Activated naive CD4-positive, alpha-beta T cell treated with anti-CD3 and anti-CD28 coated beads for 36 hours (primary cell): ENCODE measurements around the gene PPIL1. TPM values are rescaled to one million over a fixed set of nuclear protein-coding genes. Genes with fewer than 3 reads are reported as not detected.
A peak's percentile ranks its signal among the peaks of the same experiment; 100 is the strongest.

ENCODE experiments used
- CTCF ChIA-PET: fragments of 350-600 bp; sonication (Branson Sonifier 250); formaldehyde crosslinking; loops from one replicate; lab custom pipeline; 2021; ENCODE audit warnings: antibody characterized with exemption; lab: Charles Lee
- DNase-seq: peaks from one replicate; pipeline ENCODE4 v3.0.0-alpha.2; 2020
- H3K27ac Mint-ChIP-seq: one replicate; pipeline ENCODE4 v1.8.0; 2021; ENCODE audit warnings: mild to moderate bottlenecking, mixed read lengths
- H3K27me3 Mint-ChIP-seq: one replicate; pipeline ENCODE4 v1.8.0; 2021; ENCODE audit warnings: low read depth, mixed read lengths
- H3K36me3 Mint-ChIP-seq: one replicate; pipeline ENCODE4 v1.8.0; 2021; ENCODE audit warnings: low read depth, mixed read lengths
- H3K4me1 Mint-ChIP-seq: one replicate; pipeline ENCODE4 v1.8.0; 2021; ENCODE audit warnings: low read depth, mixed read lengths
- H3K4me3 Mint-ChIP-seq: one replicate; pipeline ENCODE4 v1.8.0; 2021; ENCODE audit warnings: mild to moderate bottlenecking, moderate library complexity, mixed read lengths
- H3K9me3 Mint-ChIP-seq: one replicate; pipeline ENCODE4 v1.8.0; 2021; ENCODE audit warnings: mixed read lengths
- intact Hi-C: fragments of 100-400 bp; cut with micrococcal nuclease; formaldehyde crosslinking; loops from one replicate; pipeline ENCODE4 v1.15.1; 2023
- total RNA-seq, 2 experiments: library from RNA; stranded (reverse); gene quantifications; one replicate each; pipeline ENCODE4 v1.2.3, GENCODE V29; 2021

PPIL1 gene
- total RNA-seq: 10 to 100 TPM; 42.8 to 44.0 TPM

GRCh38 chr6:36874443-36875249 is at the start of gene PPIL1:
PPIL1 (minus strand) TSS chr6:36874803; CDS start chr6:36874772, 31 bp downstream.
- peak within 1 kb of the TSS; percentile 94 for H3K4me3 Mint-ChIP-seq
- DNase-seq: peak; percentile 88
- H3K27me3 Mint-ChIP-seq: peaks cover 8% of the 10 kb centered on the region
- H3K9me3 Mint-ChIP-seq: no peaks in the 10 kb centered on the region
- CTCF ChIA-PET: interaction anchor here (0.6 to 5.8 kb wide), 14 partner anchors 7 to 144 kb away, joined by 3 to 48 read pairs (median 5); partner anchors contain the start of gene C6orf89
- H3K36me3 Mint-ChIP-seq: peaks cover 26% of the 10 kb centered on the region
- peak within 1 kb of the TSS; percentile 98 for H3K27ac Mint-ChIP-seq
- intact Hi-C loops: loop anchor here (1.0 to 5.0 kb wide), 2 partner anchors 11 to 298 kb away; partner anchors contain the start of genes C6orf89 and PIM1
- H3K4me1 Mint-ChIP-seq: peaks cover 39% of the 10 kb centered on the region

DNA sequence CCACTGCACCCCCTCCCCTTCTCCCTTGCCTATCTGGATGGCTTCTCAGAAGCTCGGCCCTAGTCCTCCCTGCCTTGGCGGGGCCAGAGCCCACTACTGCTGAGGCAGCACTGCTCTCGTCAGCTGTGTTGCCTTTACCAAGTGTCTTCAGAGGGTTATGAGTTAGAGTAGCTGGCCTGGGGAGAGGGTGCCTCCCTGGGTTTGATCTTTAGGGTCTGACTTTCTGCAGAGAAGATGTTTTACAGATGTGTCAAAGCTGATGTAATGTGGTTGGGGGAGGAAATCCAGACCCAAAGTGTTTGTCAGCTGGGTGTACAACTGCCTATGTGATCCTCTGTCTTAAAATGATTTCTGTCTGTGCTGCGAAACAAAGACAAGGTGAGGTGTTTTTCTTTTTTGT is 49.5 kb upstream of the PPIL1 start:
- Mint-ChIP-seq H3K36me3 (peaks cover 2% of the 10 kb centered on the region), H3K27ac (no peak overlapping the region), H3K4me3 (no peak overlapping the region), H3K27me3 (no peaks in the 10 kb centered on the region), H3K4me1 (no peaks in the 10 kb centered on the region), H3K9me3 (no peaks in the 10 kb centered on the region)
- CTCF ChIA-PET: no interaction called here
- DNase-seq: no peak
- intact Hi-C loops: no loop called here

GRCh38 chr6:36920546-36920945 is 45.9 kb upstream of the PPIL1 start:
- H3K27ac Mint-ChIP-seq: no peak overlapping the region
- no peak overlapping the region for H3K4me3 Mint-ChIP-seq
- H3K36me3 Mint-ChIP-seq: peaks cover 8% of the 10 kb centered on the region
- no peaks in the 10 kb centered on the region for H3K27me3 Mint-ChIP-seq
- intact Hi-C loops: no loop called here
- H3K9me3 Mint-ChIP-seq: no peaks in the 10 kb centered on the region
- H3K4me1 Mint-ChIP-seq: peaks cover 5% of the 10 kb centered on the region
- DNase-seq: no peak
- CTCF ChIA-PET: no interaction called here

DNA sequence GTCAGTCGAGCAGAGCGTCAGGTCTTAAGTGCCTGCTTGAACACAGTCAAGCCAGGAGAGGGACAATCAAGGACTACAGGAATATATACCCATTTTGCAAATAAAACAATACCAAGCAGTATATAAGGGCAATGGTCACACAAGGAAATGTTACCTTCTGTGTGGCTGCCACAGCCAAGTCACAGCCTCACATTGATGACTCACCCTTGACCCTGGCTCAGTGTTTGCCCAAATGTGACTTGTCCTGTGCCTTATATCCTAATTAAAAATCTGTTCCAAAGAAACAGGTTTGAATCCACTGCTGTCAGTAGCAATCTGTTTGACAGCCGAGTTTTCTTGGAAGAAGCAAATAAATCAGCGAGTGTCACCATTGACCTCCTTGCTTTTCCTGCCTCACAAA is 45.4 kb upstream of the PPIL1 start:
- H3K27me3 Mint-ChIP-seq: no peaks in the 10 kb centered on the region
- H3K27ac Mint-ChIP-seq: no peak overlapping the region
- intact Hi-C loops: no loop called here
- no peak for DNase-seq
- CTCF ChIA-PET: no interaction called here
- no peak overlapping the region for H3K4me3 Mint-ChIP-seq
- H3K4me1 Mint-ChIP-seq: peaks cover 7% of the 10 kb centered on the region
- peaks cover 9% of the 10 kb centered on the region for H3K36me3 Mint-ChIP-seq
- no peaks in the 10 kb centered on the region for H3K9me3 Mint-ChIP-seq

GRCh38 chr6:36917541-36918193 is 43.1 kb upstream of the PPIL1 start:
- Mint-ChIP-seq H3K4me1 (peaks cover 27% of the 10 kb centered on the region), H3K9me3 (no peaks in the 10 kb centered on the region), H3K36me3 (peaks cover 17% of the 10 kb centered on the region), H3K4me3 (no peak overlapping the region), H3K27me3 (no peaks in the 10 kb centered on the region), H3K27ac (no peak overlapping the region)
- DNase-seq: no peak
- CTCF ChIA-PET: no interaction called here
- intact Hi-C loops: no loop called here

DNA sequence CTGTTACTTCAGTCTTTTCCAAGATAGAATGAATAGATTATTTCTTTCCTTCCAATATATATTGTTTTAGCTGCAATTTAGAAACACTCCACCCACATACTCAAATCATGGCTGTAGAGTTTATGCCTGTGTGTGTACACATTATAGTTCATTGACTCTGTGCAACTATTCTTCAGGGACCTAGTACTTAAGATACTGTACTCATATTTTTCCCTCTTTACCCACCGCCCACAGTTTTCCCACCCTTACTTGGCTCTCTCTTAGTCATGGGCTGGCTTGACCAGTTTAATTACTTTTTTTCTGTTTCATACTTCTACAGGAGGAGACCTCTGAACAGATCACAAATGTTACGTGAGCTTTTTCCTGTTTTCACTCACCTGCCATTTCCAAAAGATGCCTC is 41.5 kb upstream of the PPIL1 start:
- intact Hi-C loops: no loop called here
- Mint-ChIP-seq H3K27me3 (no peaks in the 10 kb centered on the region), H3K4me1 (peaks cover 40% of the 10 kb centered on the region), H3K27ac (no peak overlapping the region), H3K9me3 (no peaks in the 10 kb centered on the region), H3K36me3 (peaks cover 20% of the 10 kb centered on the region), H3K4me3 (no peak overlapping the region)
- CTCF ChIA-PET: no interaction called here
- no peak for DNase-seq

DNA sequence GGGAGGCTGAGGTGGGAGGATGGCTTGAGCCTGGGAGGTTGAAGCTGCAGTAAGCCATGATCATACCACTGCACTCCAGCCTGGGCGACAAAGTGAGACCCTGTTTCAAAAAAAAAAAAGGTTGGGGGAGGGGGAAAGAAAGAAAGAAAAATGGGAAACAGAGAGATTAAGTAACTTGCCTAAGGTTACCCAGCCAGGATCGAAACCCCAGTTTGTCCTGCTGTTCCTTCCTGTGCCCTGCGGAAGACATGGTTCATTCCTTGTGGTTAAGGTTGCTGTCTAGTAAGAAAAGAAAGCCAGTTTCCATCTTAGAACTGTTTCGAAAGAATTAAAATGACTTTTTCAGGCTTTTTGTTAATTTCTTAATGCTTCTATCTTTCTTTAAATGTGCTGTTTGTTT is 41.0 kb upstream of the PPIL1 start:
- peaks cover 20% of the 10 kb centered on the region for H3K36me3 Mint-ChIP-seq
- H3K27ac Mint-ChIP-seq: no peak overlapping the region
- H3K4me3 Mint-ChIP-seq: no peak overlapping the region
- DNase-seq: no peak
- H3K27me3 Mint-ChIP-seq: no peaks in the 10 kb centered on the region
- CTCF ChIA-PET: interaction anchor here (3.9 kb wide), 1 partner anchor 103 kb away, joined by 18 read pairs; no protein-coding TSS in a partner anchor
- peaks cover 40% of the 10 kb centered on the region for H3K4me1 Mint-ChIP-seq
- H3K9me3 Mint-ChIP-seq: no peaks in the 10 kb centered on the region
- intact Hi-C loops: no loop called here

DNA sequence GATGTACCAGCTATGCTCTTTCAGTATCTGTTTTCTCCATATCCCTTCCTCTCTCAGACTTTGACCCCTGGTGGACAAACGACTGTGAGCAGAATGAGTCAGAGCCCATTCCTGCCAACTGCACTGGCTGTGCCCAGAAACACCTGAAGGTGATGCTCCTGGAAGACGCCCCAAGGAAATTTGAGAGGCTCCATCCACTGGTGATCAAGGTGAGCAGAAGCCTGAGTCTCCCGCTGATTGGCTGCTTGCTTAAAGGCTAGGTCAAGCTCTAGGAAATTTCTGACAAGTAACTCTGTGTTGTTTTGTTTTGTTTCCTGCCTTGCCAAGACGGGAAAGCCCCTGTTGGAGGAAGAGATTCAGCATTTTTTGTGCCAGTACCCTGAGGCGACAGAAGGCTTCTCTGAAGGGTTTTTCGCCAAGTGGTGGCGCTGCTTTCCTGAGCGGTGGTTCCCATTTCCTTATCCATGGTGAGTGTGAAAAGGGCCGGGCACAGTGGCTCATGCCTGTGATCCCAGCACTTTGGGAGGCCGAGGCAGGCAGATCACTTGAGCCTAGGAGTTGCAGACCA is 39.7 kb upstream of the PPIL1 start:
- DNase-seq: peak; percentile 52
- H3K36me3 Mint-ChIP-seq: peaks cover 20% of the 10 kb centered on the region
- CTCF ChIA-PET: interaction anchor here (0.9 to 3.9 kb wide), 4 partner anchors 29 to 289 kb away, joined by 4 to 18 read pairs (median 6); partner anchors contain the start of gene C6orf89
- no peaks in the 10 kb centered on the region for H3K27me3 Mint-ChIP-seq
- no peak overlapping the region for H3K27ac Mint-ChIP-seq
- peaks cover 40% of the 10 kb centered on the region for H3K4me1 Mint-ChIP-seq
- no peak overlapping the region for H3K4me3 Mint-ChIP-seq
- no peaks in the 10 kb centered on the region for H3K9me3 Mint-ChIP-seq
- intact Hi-C loops: loop anchor here (5.0 kb wide), 2 partner anchors 48 to 258 kb away; partner anchors contain the start of gene PIM1

DNA sequence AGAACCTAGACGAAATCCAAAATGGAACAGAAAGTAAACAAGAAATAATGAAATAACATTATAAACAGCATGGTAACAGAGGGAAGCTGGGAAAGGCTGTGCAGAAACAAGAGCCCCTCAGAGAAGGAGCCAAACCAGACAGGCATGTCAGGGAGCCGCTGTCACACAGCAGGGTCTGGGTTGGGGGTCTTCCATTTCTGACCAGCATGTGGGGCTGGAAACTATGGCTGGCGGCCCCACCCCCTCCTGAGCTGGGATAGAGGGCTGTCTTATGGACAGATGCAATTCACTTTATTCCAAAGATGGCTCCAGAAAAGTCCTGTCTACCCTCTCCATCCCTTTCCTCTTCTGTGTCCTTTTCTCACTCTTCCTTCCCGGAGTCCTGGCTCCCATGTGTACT is 38.5 kb upstream of the PPIL1 start:
- no peaks in the 10 kb centered on the region for H3K9me3 Mint-ChIP-seq
- intact Hi-C loops: loop anchor here (2.0 to 5.0 kb wide), 4 partner anchors 49 to 348 kb away; partner anchors contain the start of genes MTCH1 and PIM1
- H3K27ac Mint-ChIP-seq: peak overlapping the region; percentile 71
- no peaks in the 10 kb centered on the region for H3K27me3 Mint-ChIP-seq
- peaks cover 18% of the 10 kb centered on the region for H3K36me3 Mint-ChIP-seq
- H3K4me1 Mint-ChIP-seq: peaks cover 40% of the 10 kb centered on the region
- CTCF ChIA-PET: interaction anchor here (0.5 to 3.9 kb wide), 5 partner anchors 28 to 134 kb away, joined by 3 to 18 read pairs (median 3); partner anchors contain the start of gene C6orf89
- peak overlapping the region; percentile 5 for H3K4me3 Mint-ChIP-seq
- DNase-seq: no peak

DNA sequence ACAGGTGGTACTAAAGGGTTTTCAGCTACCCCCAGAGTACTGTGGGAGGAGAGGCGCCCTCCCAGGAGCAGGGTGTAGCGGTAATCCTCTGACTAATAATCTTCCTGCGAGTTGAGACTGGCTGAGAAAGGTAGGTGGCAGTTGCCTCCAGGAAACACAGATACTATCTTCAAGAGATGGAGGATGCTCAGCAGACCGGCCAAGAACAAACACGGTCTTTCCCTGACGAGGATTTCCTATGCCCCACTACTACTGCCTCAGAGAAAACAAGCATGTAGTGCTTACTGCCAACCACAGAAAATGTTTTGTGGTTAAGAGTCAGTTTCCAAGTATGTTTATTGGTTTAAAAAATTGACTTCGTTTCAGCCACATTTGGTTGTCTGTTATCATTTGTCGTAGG is 38.0 kb upstream of the PPIL1 start:
- peaks cover 40% of the 10 kb centered on the region for H3K4me1 Mint-ChIP-seq
- CTCF ChIA-PET: interaction anchor here (0.7 to 3.9 kb wide), 5 partner anchors 29 to 277 kb away, joined by 3 to 18 read pairs (median 3); no protein-coding TSS in a partner anchor
- H3K9me3 Mint-ChIP-seq: no peaks in the 10 kb centered on the region
- intact Hi-C loops: loop anchor here (1.0 to 5.0 kb wide), 7 partner anchors 27 to 348 kb away; partner anchors contain the start of genes C6orf89, MTCH1 and PIM1
- H3K4me3 Mint-ChIP-seq: peak overlapping the region; percentile 5
- peak; percentile 72 for DNase-seq
- H3K27ac Mint-ChIP-seq: peak overlapping the region; percentile 71
- no peaks in the 10 kb centered on the region for H3K27me3 Mint-ChIP-seq
- peaks cover 19% of the 10 kb centered on the region for H3K36me3 Mint-ChIP-seq

GRCh38 chr6:36912030-36912454 is 37.4 kb upstream of the PPIL1 start:
- Mint-ChIP-seq H3K9me3 (no peaks in the 10 kb centered on the region), H3K4me3 (peak overlapping the region; percentile 5), H3K27ac (peak overlapping the region; percentile 71), H3K27me3 (no peaks in the 10 kb centered on the region), H3K36me3 (peaks cover 19% of the 10 kb centered on the region), H3K4me1 (peaks cover 40% of the 10 kb centered on the region)
- peak; percentile 55 for DNase-seq
- CTCF ChIA-PET: interaction anchor here (0.7 to 3.9 kb wide), 3 partner anchors 107 to 278 kb away, joined by 3 to 18 read pairs (median 3); no protein-coding TSS in a partner anchor
- intact Hi-C loops: loop anchor here (1.0 to 5.0 kb wide), 7 partner anchors 27 to 349 kb away; partner anchors contain the start of genes C6orf89, MTCH1 and PIM1

- Mint-ChIP-seq H3K27me3 (no peaks in the 10 kb centered on the region), H3K4me3 (no peak overlapping the region), H3K4me1 (peaks cover 25% of the 10 kb centered on the region), H3K9me3 (no peaks in the 10 kb centered on the region), H3K27ac (no peak overlapping the region), H3K36me3 (peaks cover 14% of the 10 kb centered on the region)
- intact Hi-C loops: no loop called here
- CTCF ChIA-PET: no interaction called here
- no peak for DNase-seq
Measured at GRCh38 chr6:36908747-36909146, 34.1 kb upstream of the PPIL1 start.
